Keratinocyte (primary cell): ENCODE results near the gene MAGI2.

ENCODE experiments used
- EZH2 ChIP-seq: IDR thresholded peaks from one replicate; pipeline ENCODE4 v1.6.1; 2012; ENCODE audit warnings: inconsistent platforms, mild to moderate bottlenecking, low read length, moderate library complexity
- TF ChIP-seq, protein P1 (sequence below), 3 experiments: IDR thresholded peaks in 1 of 3; conservative IDR thresholded peaks in 1 of 3; optimal IDR thresholded peaks in 1 of 3; 2 replicates in 2 of 3; 3 replicates in 1 of 3; pipeline versions ENCODE3 to v1.5.1; 2011; ENCODE audit warnings: low read length in 3 of 3, mild to moderate bottlenecking in 3 of 3, moderate library complexity in 2 of 3, control low read depth in 1 of 3, inconsistent platforms in 1 of 3; ENCODE audit not compliant: insufficient read depth in 2 of 3; ENCODE audit errors: extremely low read depth in 1 of 3

DNA sequence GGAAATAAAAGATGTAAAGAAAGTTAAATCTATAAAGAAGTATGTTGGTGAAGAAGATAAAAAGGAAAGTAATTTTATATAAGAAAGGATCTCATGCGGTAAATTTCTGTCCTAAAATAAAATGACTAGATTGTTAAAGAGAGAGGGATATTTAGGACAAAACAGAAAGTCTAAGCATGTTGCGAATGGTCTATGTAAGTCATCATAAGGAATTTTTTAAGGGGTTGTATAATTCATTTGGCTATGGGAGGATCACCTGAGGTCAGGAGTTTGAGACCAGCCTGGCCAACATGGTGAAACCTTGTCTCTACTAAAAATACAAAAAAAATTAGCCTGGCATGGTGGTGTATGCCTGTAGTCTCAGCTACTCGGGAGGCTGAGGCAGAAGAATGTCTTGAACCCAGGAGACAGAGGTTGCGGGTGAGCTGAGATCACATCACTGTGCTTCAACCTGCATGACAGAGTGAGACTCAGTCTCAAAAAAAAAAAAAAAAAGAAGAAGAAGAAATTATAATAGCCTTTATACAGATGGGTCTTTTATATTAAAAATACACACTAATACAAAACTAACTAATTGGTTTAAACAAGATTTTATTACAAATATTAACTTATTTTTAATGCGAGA, 294.3 kb downstream of the MAGI2 start:
- TF ChIP-seq, protein P1, sequence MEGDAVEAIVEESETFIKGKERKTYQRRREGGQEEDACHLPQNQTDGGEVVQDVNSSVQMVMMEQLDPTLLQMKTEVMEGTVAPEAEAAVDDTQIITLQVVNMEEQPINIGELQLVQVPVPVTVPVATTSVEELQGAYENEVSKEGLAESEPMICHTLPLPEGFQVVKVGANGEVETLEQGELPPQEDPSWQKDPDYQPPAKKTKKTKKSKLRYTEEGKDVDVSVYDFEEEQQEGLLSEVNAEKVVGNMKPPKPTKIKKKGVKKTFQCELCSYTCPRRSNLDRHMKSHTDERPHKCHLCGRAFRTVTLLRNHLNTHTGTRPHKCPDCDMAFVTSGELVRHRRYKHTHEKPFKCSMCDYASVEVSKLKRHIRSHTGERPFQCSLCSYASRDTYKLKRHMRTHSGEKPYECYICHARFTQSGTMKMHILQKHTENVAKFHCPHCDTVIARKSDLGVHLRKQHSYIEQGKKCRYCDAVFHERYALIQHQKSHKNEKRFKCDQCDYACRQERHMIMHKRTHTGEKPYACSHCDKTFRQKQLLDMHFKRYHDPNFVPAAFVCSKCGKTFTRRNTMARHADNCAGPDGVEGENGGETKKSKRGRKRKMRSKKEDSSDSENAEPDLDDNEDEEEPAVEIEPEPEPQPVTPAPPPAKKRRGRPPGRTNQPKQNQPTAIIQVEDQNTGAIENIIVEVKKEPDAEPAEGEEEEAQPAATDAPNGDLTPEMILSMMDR (optimal IDR thresholded peaks at IDR 0.05 in 1 of 3, IDR thresholded peaks at IDR 0.05 in 1 of 3, conservative IDR thresholded peaks at IDR 0.05 in 1 of 3; ENCODE audit: extremely low read depth in 1 of 3, insufficient read depth in 2 of 3, low read length in 3 of 3), result no peak
- no peak for TF ChIP-seq EZH2
